LNCAP (cell line): ENCODE measurements around the gene SYT11.

ENCODE experiments used
- TF ChIP-seq, protein P1 (sequence below): fragments of 450-650 bp; IDR thresholded peaks from 2 replicates; pipeline ENCODE4 v1.5.1; 2017; ENCODE audit warnings: mild to moderate bottlenecking

Gene SYT11

GRCh38 chr1:155871390-155871789 lies 12.0 kb downstream of the SYT11 start:
- TF ChIP-seq, protein P1, sequence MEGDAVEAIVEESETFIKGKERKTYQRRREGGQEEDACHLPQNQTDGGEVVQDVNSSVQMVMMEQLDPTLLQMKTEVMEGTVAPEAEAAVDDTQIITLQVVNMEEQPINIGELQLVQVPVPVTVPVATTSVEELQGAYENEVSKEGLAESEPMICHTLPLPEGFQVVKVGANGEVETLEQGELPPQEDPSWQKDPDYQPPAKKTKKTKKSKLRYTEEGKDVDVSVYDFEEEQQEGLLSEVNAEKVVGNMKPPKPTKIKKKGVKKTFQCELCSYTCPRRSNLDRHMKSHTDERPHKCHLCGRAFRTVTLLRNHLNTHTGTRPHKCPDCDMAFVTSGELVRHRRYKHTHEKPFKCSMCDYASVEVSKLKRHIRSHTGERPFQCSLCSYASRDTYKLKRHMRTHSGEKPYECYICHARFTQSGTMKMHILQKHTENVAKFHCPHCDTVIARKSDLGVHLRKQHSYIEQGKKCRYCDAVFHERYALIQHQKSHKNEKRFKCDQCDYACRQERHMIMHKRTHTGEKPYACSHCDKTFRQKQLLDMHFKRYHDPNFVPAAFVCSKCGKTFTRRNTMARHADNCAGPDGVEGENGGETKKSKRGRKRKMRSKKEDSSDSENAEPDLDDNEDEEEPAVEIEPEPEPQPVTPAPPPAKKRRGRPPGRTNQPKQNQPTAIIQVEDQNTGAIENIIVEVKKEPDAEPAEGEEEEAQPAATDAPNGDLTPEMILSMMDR = no peak

DNA sequence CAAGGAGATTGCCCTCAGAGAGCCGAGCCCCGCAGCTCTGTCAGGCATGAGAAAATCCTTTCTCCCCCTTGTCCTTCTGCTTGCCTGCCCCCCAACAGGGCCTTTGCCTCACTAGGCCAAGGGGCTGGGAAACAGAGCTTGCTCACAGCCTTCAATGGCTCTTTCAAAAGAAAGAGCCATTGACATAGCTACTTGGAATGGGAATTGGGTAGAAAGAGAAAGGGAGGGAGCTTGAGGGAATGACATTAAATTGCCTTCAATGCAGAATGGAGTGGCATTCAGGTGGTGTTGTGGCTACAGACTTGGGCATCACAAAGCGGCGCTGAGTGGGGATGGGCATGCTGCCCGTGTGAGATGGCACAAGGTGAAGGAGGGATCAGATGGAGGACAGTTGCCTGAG lies 13.2 kb downstream of the SYT11 start:
- TF ChIP-seq, protein P1 = no peak

- TF ChIP-seq, protein P1 = no peak
Observed at GRCh38 chr1:155873860-155874259, 14.5 kb downstream of the SYT11 start.

- TF ChIP-seq, protein P1 = no peak
Observed at GRCh38 chr1:155877945-155878344, 18.6 kb downstream of the SYT11 start.

DNA sequence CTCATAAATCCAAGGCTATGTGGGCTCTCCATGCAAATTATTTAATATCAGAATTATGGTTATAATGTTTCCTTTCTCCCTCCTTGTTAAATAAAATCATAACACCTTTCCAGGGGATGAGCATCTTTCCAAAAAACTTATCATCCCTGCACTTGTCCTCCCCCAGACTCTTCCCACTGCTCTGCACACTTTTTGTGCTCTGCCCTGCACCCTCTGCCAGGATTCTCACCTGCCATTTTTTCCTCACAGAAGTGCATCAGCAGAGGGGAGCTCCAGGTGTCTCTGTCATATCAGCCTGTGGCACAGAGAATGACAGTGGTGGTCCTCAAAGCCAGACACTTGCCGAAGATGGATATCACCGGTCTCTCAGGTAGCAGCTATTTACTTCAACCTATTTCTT lies 20.9 kb downstream of the SYT11 start:
- TF ChIP-seq, protein P1 = no peak

DNA sequence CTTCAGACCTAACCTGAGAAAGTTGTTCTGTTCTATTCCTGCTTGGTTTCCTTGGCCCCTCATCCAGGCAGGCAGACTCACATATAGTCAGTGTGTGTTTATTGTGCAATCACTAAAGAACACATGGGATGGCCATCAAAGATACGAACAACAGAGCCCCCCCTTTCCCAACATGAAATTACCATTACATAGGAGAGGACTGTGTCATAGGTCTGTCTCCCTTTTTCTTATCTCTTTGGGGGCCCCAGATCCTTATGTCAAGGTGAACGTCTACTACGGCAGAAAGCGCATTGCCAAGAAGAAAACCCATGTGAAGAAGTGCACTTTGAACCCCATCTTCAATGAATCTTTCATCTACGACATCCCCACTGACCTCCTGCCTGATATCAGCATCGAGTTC lies 21.6 kb downstream of the SYT11 start:
- TF ChIP-seq, protein P1 = no peak

DNA sequence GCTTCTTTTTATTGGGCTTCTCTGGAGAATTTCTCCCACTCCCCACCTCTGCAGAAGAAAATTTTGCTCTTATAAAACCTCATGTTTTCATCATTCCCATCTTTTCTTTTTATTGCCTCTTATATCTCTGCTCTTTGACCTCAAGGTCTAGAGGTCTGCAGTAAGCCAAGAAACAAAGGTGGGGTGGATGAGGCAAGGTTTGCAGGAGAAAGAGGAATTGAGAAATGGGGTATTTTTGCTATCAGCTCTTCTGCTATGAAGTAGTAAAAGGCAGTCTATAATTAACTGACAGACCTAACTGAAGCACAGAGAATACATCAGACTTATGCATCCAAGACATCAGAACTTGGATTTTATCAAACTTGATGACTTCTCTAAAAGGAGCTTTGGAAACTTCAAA lies 22.9 kb downstream of the SYT11 start:
- TF ChIP-seq, protein P1 = no peak

DNA sequence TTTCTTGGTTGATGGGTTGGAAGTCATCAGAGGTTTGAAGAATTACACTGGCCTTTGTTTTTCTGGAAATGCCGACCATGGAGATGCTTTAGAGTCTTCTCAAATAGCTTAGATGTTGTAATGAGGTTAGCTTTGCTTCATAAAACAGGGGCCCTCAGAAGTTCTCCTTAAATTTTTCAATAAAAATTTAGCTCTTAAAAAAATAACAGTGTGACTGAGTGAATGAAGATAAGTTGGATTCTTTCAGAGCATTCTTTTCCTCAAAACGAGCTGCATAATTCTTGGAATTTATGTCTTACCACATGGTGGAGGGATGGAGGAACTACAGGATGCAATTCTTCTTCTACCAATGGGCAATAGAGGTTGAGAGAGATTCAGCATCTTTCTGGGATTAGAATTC lies 23.4 kb downstream of the SYT11 start:
- TF ChIP-seq, protein P1 = no peak
